WERI-Rb-1 (cell line): ENCODE measurements around the gene LHFPL2.
"Not testable (repeated sequence)": the region's sequence is repeated elsewhere in the genome, so short reads cannot be mapped to it uniquely, and the experiment has no call there.

ENCODE experiments used
- DNase-seq: peaks from one replicate; pipeline ENCODE4 v3.0.0-alpha.2; 2020
- H3K27ac ChIP-seq: fragments of 250-450 bp; sonication (Bioruptor Pico); 2 replicates; pipeline ENCODE4 v1.5.1; 2020; ENCODE audit warnings: mild to moderate bottlenecking, moderate library complexity
- H3K27me3 ChIP-seq: fragments of 250-450 bp; sonication (Bioruptor Pico); 2 replicates; pipeline ENCODE4 v1.5.1; 2021; ENCODE audit warnings: mild to moderate bottlenecking, low read depth, moderate library complexity; ENCODE audit not compliant: insufficient read depth, severe bottlenecking
- H3K36me3 ChIP-seq: fragments of 250-450 bp; sonication (Bioruptor Pico); 2 replicates; pipeline ENCODE4 v1.5.1; 2020; ENCODE audit warnings: mild to moderate bottlenecking, moderate library complexity
- H3K4me3 ChIP-seq: 2 replicates; pipeline ENCODE4 v1.5.1; 2011; ENCODE audit warnings: low read depth, mild to moderate bottlenecking, control low read depth, low read length
- H3K9me3 ChIP-seq: fragments of 250-450 bp; sonication (Bioruptor Pico); 2 replicates; pipeline ENCODE4 v1.5.1; 2021; ENCODE audit warnings: mild to moderate bottlenecking, moderate library complexity; ENCODE audit not compliant: severe bottlenecking
- CTCF ChIP-seq: IDR thresholded peaks from 2 replicates; pipeline ENCODE4 v1.5.1; 2011; ENCODE audit warnings: low read depth, mild to moderate bottlenecking, control low read depth, inconsistent platforms, low read length

Gene LHFPL2

GRCh38 chr5:78472469-78473106 lies 176.0 kb downstream of the LHFPL2 start:
- Histone ChIP-seq H3K9me3 (no peaks in the 10 kb centered on the region), H3K4me3 (no peak overlapping the region), H3K27me3 (no peaks in the 10 kb centered on the region), H3K27ac (no peak overlapping the region), H3K36me3 (peaks cover 13% of the 10 kb centered on the region)
- DNase-seq, result no peak
- TF ChIP-seq CTCF, result no peak

GRCh38 chr5:78471896-78472295 lies 176.7 kb downstream of the LHFPL2 start:
- Histone ChIP-seq H3K4me3 (no peak overlapping the region), H3K27me3 (no peaks in the 10 kb centered on the region), H3K27ac (no peak overlapping the region), H3K36me3 (peaks cover 8% of the 10 kb centered on the region), H3K9me3 (no peaks in the 10 kb centered on the region)
- no peak for DNase-seq
- TF ChIP-seq CTCF, result no peak

- no peak for DNase-seq
- Histone ChIP-seq H3K36me3 (peaks cover 9% of the 10 kb centered on the region), H3K4me3 (no peak overlapping the region), H3K27ac (no peak overlapping the region), H3K27me3 (no peaks in the 10 kb centered on the region), H3K9me3 (no peaks in the 10 kb centered on the region)
- peak; percentile 37 for TF ChIP-seq CTCF
Measured at GRCh38 chr5:78467752-78468357, 180.7 kb downstream of the LHFPL2 start.

- Histone ChIP-seq H3K27me3 (no peaks in the 10 kb centered on the region), H3K27ac (no peak overlapping the region), H3K9me3 (no peaks in the 10 kb centered on the region), H3K36me3 (peaks cover 9% of the 10 kb centered on the region), H3K4me3 (no peak overlapping the region)
- no peak for TF ChIP-seq CTCF
- DNase-seq, result no peak
Measured at GRCh38 chr5:78467140-78467539, 181.4 kb downstream of the LHFPL2 start.

GRCh38 chr5:78458843-78459242 lies 189.7 kb downstream of the LHFPL2 start:
- Histone ChIP-seq H3K27me3 (no peaks in the 10 kb centered on the region), H3K4me3 (no peak overlapping the region), H3K27ac (no peak overlapping the region), H3K36me3 (peaks cover 14% of the 10 kb centered on the region), H3K9me3 (no peaks in the 10 kb centered on the region)
- TF ChIP-seq CTCF, result no peak
- DNase-seq, result no peak

- H3K36me3 ChIP-seq, result peaks cover 14% of the 10 kb centered on the region
- not testable (repeated sequence) for H3K9me3 ChIP-seq, DNase-seq, H3K27me3 ChIP-seq, H3K4me3 ChIP-seq, H3K27ac ChIP-seq
Measured at GRCh38 chr5:78457507-78457906, 191.1 kb downstream of the LHFPL2 start.
